NCI-H446 (cell line): Measurements from ENCODE around the gene CDH1.

Experiments used
- DNase-seq, 2 experiments: peaks; one replicate each; lab custom pipeline; 2025; lab: John Stamatoyannopoulos, UW

The CDH1 gene

GRCh38 chr16:68732042-68732680 lies 4.9 kb upstream of the CDH1 start:
- no peak for DNase-seq

- DNase-seq = no peak
Measured at GRCh38 chr16:68732741-68733399, 4.2 kb upstream of the CDH1 start.

- DNase-seq = no peak
Measured at GRCh38 chr16:68733570-68733969, 3.5 kb upstream of the CDH1 start.

GRCh38 chr16:68734782-68735181 lies 2.3 kb upstream of the CDH1 start:
- DNase-seq = no peak

- DNase-seq = no peak
Measured at GRCh38 chr16:68736561-68736960, 531 bp upstream of the CDH1 start.

GRCh38 chr16:68737730-68738629 lies 888 bp downstream of the CDH1 start:
- no peak for DNase-seq

- DNase-seq = no peak
Measured at GRCh38 chr16:68739964-68740627, 3.0 kb downstream of the CDH1 start.

GRCh38 chr16:68740628-68741346 lies 3.7 kb downstream of the CDH1 start:
- no peak for DNase-seq

GRCh38 chr16:68743664-68744063 lies 6.6 kb downstream of the CDH1 start:
- no peak for DNase-seq

GRCh38 chr16:68744744-68745280 lies 7.7 kb downstream of the CDH1 start:
- DNase-seq = no peak

- no peak for DNase-seq
Measured at GRCh38 chr16:68746951-68747350, 9.9 kb downstream of the CDH1 start.

- no peak for DNase-seq
Measured at GRCh38 chr16:68749432-68749831, 12.3 kb downstream of the CDH1 start.

GRCh38 chr16:68750193-68750695 lies 13.2 kb downstream of the CDH1 start:
- DNase-seq = no peak

GRCh38 chr16:68751160-68751559 lies 14.1 kb downstream of the CDH1 start:
- DNase-seq = no peak

GRCh38 chr16:68752602-68753001 lies 15.5 kb downstream of the CDH1 start:
- DNase-seq = no peak

- DNase-seq = no peak
Measured at GRCh38 chr16:68754084-68754792, 17.1 kb downstream of the CDH1 start.

- no peak for DNase-seq
Measured at GRCh38 chr16:68756239-68756915, 19.3 kb downstream of the CDH1 start.

- DNase-seq = no peak
Measured at GRCh38 chr16:68757625-68757935, 20.5 kb downstream of the CDH1 start.

- no peak for DNase-seq
Measured at GRCh38 chr16:68759062-68759461, 22.0 kb downstream of the CDH1 start.

- DNase-seq = no peak
Measured at GRCh38 chr16:68760671-68761275, 23.7 kb downstream of the CDH1 start.
